Activated CD8-positive, alpha-beta memory T cell treated with anti-CD3 and anti-CD28 coated beads, Interleukin-2, amount 50 U/mL, for 48 hours (primary cell): ENCODE results near the gene HAND1.

Experiments
- DNase-seq: peaks from one replicate; pipeline ENCODE4 v3.0.0-alpha.2; 2020

HAND1 gene

DNA sequence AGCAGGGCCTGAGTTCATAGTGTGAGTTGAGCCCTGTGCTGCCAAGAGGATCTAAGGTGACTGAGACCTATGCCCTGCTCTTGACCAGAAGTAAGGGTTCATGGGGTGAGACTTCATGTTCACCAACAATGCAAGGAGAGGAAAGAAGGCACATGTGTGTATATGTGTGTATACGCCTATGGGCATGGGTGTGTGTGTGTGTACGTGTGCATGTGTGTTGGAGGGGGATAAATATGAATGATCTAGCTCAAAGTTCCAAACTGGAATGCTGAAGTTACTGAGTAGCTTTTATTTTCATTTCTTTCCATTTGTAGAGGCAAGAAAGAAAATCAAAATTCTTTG, 25.6 kb upstream of the HAND1 start:
- no peak for DNase-seq

- no peak for DNase-seq
Measured at GRCh38 chr5:154502180-154502579, 24.2 kb upstream of the HAND1 start.

DNA sequence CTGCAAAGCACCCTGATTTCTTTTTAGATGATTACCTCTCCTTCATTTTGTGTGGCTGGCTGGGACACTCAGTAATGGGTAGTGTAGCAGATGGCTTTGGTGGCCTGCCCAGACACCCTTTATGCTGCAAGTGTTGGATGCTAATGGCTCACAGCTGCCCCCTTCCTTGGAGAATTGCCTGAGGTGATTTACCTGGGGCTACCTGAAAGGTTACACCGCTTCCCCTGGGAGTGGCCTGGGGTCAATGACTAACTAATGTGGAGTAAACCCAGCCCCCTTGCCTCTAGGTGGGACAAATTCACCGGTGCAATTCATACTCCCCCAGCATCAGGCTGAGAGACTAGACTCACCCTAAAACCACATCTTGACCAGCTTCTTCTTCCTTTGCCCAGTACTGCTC, 23.5 kb upstream of the HAND1 start:
- DNase-seq: no peak

GRCh38 chr5:154498994-154499393, 21.0 kb upstream of the HAND1 start:
- no peak for DNase-seq

GRCh38 chr5:154498591-154498990, 20.6 kb upstream of the HAND1 start:
- no peak for DNase-seq

GRCh38 chr5:154494036-154494435, 16.0 kb upstream of the HAND1 start:
- no peak for DNase-seq

DNA sequence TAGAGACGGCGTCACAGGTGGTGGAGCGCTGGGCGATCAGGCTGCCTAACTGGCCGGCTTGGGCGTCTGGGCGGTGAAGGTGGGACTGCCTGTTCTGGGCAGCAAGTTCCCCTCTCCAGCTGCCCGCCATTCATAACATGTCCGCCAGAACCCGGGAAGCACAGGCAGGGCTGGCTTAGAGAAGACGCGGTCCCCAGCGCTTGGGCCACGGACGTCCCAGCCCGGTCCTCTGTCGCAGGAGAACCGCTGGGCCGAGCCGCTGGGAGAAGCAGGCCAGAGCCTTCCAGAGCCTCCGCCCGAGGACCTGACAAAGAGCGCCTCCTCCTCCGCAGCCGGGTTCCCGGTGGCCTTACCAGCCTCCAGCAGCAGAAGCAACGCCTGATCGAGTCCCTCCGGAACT, 15.2 kb upstream of the HAND1 start:
- DNase-seq: no peak

DNA sequence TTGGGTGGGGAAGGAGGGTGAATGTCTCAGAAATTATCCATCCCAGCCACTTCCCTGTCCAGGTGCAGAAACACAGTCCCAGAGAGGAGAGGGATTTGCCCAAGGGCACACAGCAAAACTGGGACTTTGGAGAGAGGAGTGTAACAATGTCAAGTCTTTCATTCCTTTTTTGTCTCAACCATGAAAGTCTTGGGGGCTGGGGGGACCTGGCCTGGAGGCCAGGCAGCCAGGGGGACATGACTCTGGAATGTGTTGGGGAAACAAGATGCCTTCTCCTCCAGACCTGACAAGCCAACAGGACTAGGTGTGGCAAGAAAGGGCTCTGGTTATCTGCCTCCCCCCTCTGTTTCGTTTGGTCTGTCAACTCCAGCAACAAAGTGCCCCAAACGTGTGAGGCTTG, 13.9 kb upstream of the HAND1 start:
- peak; percentile 43 for DNase-seq

DNA sequence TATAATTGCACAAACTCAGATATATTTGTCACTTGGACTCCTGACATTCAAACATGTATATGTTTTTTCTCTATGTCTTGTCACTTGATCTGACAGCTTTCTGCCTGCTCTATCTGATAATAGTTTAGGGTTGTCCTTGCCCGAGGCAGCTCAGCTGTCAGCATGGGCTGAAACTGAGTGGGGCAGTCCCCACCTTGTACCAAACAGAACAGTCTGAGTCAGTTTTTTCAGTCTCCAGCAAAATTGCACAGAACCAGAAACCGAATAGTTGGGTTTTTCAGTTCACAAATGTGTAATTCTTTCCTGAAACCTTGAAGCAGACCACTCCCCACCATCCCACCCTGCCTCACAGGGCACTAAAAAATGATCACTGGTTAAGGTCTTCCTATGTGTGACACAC, 9.5 kb upstream of the HAND1 start:
- peak; percentile 67 for DNase-seq

DNA sequence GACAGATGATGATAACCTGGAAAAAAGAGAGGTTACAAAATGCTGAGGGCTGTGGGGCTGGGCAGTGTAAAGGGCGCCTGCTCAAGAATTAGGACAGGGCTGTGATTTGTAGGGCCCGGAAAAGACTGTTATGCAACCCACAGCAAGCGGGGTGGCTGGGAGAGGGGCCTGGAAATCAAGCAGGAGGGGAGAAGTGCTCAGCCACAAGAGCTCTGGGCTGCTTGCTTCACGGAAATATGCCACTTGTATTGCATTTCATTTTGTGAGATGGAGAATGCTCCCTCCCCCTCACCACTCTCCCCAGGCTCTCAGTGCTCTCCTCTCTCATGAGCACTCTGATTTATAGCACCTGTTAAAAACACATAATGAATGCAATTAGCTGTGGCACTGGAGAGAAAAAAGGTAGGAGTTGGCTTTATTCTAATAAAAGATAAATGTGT, 8.4 kb upstream of the HAND1 start:
- peak; percentile 43 for DNase-seq

GRCh38 chr5:154485850-154486426, 7.9 kb upstream of the HAND1 start:
- DNase-seq: no peak

GRCh38 chr5:154485096-154485491, 7.1 kb upstream of the HAND1 start:
- no peak for DNase-seq

DNA sequence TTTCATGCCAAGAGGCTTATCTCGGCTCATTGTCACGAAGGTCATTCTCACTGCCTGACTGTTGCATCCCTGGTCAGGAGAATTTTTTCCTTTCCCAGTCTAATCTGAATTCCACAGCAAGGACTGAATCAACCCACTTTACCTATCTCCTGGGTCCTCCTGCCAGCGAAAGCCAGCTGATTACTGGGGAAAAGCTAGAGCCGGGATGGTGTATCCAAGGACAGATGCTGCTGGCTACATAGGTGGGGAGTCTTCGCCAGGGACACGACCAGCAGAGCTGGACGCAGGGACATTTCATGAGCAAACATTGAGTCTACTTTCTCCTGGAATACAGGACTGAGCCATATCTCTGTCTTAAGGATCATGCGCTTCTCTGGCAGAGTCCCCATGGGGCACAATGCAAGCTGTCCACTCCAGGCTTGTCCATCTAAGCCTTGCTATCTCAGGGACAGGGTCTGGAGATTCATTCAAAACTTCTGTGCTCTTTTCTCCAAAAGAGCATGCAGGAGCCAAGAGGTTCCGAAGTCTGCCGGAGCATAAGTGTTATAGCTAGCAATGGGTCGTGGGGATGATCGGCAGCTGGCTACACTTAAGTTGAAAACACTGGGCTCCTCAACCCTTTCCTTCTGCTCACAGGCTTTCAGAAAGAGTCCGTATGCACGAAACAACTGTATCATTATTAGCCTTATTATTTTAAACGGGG, 6.5 kb upstream of the HAND1 start:
- peak; percentile 51 for DNase-seq

DNA sequence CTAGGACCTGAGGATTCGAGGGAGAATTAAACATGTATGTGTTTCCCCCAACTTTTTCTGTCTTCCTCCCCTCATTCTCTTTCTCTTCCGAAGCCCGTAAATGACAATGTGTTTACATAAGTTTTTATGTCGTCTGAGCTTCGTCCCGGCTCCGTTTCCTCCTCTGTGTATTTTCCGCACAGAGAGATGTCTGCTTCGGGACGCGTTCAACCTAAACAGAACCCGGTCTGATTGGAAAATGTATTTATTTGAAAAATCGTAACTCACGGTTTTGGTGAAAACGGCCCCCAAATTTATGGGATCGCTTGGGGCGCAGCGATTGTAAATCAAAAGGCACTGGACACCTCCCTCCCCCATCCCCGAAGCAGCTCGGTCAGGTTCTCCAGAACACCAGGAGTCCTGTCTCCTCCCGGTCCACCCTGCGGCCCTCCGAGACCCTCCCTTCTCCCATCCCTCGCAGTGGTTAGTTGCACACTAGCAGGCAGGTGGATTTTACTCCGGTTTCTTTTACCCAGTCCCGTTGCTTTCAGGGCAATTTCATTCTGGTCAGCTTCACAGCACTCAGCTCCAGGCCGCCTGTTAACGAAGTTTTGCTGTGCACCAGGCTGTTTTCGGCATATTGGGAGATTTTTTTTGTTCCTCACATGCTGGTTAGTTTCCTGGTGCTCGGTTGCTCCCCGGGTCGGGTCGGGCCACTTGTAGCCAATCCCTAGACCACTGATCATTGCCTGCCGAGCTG, 5.8 kb upstream of the HAND1 start:
- DNase-seq: no peak

GRCh38 chr5:154482528-154483449, 4.8 kb upstream of the HAND1 start:
- no peak for DNase-seq

DNA sequence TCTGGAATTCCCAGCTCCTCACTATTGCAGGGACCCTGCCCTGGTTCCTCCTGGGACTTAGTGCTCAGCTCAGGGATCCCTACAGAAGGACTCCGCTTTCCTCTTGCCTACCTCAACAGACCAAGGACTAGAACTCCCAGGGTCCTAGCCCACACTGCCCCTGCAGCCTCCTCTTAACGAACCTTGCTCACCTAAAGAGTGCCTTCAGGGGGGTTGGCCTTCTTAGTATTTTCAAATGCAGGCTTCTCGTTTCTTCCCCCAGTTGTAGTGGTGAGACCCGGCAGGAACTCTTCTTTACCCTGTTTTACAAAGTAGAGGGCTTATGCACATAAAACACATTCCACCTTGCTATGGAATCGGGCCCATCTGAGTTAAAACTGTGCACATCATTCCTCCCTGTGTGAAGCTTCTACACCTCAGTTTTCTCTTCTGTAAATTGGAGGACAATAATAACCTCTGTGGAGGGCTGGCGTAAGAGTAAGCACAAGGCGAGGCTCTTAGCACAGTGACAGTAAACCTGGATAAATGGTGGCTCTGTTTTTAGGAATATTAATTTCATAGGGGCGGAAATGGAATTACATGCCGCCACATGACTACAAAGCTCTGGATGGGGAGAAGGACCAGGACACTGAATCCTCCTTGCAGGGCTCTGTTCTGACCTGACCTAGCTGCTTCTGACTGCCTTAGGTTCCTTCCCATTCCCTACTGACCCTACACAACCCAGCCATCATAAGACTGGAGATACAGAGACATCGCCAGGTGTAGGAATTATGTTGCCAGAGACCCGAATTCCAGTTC, 3.8 kb upstream of the HAND1 start:
- no peak for DNase-seq

DNA sequence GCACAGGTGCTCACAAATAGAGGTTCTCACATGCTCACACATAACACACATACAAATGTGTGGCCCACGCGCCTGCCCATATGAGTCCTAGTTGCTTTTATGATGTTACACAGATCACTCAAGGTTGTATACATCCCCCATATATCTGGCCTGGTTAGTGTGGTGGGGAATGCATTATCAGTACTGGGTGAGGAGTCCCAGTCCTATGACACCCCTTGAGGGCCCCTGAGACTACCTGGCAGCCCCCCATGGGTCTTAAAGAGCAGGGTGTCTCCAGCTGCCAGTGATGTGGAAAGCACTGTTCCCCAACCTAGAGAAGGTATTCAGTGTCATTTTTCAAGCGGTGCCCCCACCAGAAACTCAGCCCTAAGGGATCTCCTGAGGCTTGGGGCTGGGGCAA, 2.8 kb upstream of the HAND1 start:
- DNase-seq: no peak

GRCh38 chr5:154479944-154480750, 2.1 kb upstream of the HAND1 start:
- no peak for DNase-seq

- DNase-seq: peak; percentile 68
Measured at GRCh38 chr5:154479160-154479943, 1.3 kb upstream of the HAND1 start.

- no peak for DNase-seq
Measured at GRCh38 chr5:154478752-154479159, 729 bp upstream of the HAND1 start.
